SU-DHL-6 (cell line): ENCODE data around the gene KRT8.

Experiments used
- H2AFZ ChIP-seq: fragments of 200-600 bp; sonication (generic); 2 replicates; pipeline ENCODE4 v1.6.1; 2014; ENCODE audit warnings: low read depth, mild to moderate bottlenecking, moderate library complexity, mixed read lengths, antibody characterized with exemption, low read length; ENCODE audit not compliant: severe bottlenecking
- H3F3A ChIP-seq: fragments of 200-600 bp; shearing (Covaris generic); 2 replicates; pipeline ENCODE4 v1.6.0; 2016; ENCODE audit warnings: antibody characterized with exemption, mild to moderate bottlenecking; ENCODE audit not compliant: insufficient read depth
- H3K27ac ChIP-seq: fragments of 200-600 bp; sonication (generic); 2 replicates; pipeline ENCODE4 v1.5.1; 2016; ENCODE audit warnings: low read depth, mild to moderate bottlenecking, low read length, moderate library complexity, mixed read lengths
- H3K27me3 ChIP-seq: fragments of 200-600 bp; sonication (generic), shearing (Covaris generic); 2 replicates; pipeline ENCODE4 v1.6.0; 2014; ENCODE audit warnings: mild to moderate bottlenecking, low read length
- H3K36me3 ChIP-seq: fragments of 200-600 bp; sonication (generic); 2 replicates; pipeline ENCODE4 v1.6.1; 2014; ENCODE audit warnings: mild to moderate bottlenecking, low read length, mixed read lengths
- H3K4me2 ChIP-seq: fragments of 300-600, 200-600 bp; shearing (Covaris generic), sonication (generic); 2 replicates; pipeline ENCODE4 v1.6.0; 2014; ENCODE audit warnings: low read length, low read depth, mild to moderate bottlenecking; ENCODE audit not compliant: poor library complexity, severe bottlenecking
- H3K4me3 ChIP-seq: fragments of 200-600 bp; sonication (generic); 2 replicates; pipeline ENCODE4 v1.5.1; 2014; ENCODE audit warnings: antibody characterized with exemption, low read length, mild to moderate bottlenecking, mixed read lengths; ENCODE audit not compliant: insufficient read depth, poor library complexity, severe bottlenecking
- H3K79me2 ChIP-seq: fragments of 200-600 bp; sonication (generic); 2 replicates; pipeline ENCODE4 v1.6.1; 2014; ENCODE audit warnings: mild to moderate bottlenecking, low read length, moderate library complexity; ENCODE audit not compliant: insufficient read depth
- H3K9ac ChIP-seq: fragments of 200-600 bp; sonication (generic); 2 replicates; pipeline ENCODE4 v1.7.0; 2014; ENCODE audit warnings: mild to moderate bottlenecking, low read length
- H3K9me2 ChIP-seq: fragments of 200-600 bp; sonication (generic); replicated peaks from 2 replicates; pipeline ENCODE4 v1.6.1; 2014; ENCODE audit warnings: low read length; ENCODE audit not compliant: insufficient read depth
- H3K9me3 ChIP-seq: fragments of 200-600 bp; sonication (generic); 2 replicates; pipeline ENCODE4 v1.6.1; 2014; ENCODE audit warnings: low read length, mixed read lengths; ENCODE audit not compliant: insufficient read depth
- H4K20me1 ChIP-seq: fragments of 200-600 bp; sonication (generic); 2 replicates; pipeline ENCODE4 v1.6.1; 2014; ENCODE audit warnings: low read depth, mild to moderate bottlenecking, antibody characterized with exemption, low read length, moderate library complexity, mixed read lengths
- EZH2phosphoT487 ChIP-seq: fragments of 200-600 bp; sonication (generic), shearing (Covaris generic); conservative IDR thresholded peaks from 2 replicates; pipeline ENCODE4 v1.6.1; 2018; ENCODE audit warnings: mild to moderate bottlenecking, antibody characterized with exemption, low read length, moderate library complexity, mixed read lengths
- TF ChIP-seq, protein P1 (sequence below): fragments of 200-600 bp; sonication (generic); IDR thresholded peaks from one replicate; pipeline ENCODE4 v1.5.1; 2017; ENCODE audit warnings: antibody characterized with exemption, mild to moderate bottlenecking, low read length, moderate library complexity; ENCODE audit not compliant: insufficient read depth, poor library complexity, severe bottlenecking

The KRT8 gene

GRCh38 chr12:52892974-52893373 lies 11.9 kb downstream of the KRT8 start:
- no peak overlapping the region for H3K9ac ChIP-seq
- no peaks in the 10 kb centered on the region for H3K27me3 ChIP-seq
- no peak overlapping the region for H3K4me3 ChIP-seq
- H4K20me1 ChIP-seq, result no peaks in the 10 kb centered on the region
- H3K79me2 ChIP-seq, result no peaks in the 10 kb centered on the region
- TF ChIP-seq EZH2phosphoT487, result no peak
- TF ChIP-seq, protein P1, sequence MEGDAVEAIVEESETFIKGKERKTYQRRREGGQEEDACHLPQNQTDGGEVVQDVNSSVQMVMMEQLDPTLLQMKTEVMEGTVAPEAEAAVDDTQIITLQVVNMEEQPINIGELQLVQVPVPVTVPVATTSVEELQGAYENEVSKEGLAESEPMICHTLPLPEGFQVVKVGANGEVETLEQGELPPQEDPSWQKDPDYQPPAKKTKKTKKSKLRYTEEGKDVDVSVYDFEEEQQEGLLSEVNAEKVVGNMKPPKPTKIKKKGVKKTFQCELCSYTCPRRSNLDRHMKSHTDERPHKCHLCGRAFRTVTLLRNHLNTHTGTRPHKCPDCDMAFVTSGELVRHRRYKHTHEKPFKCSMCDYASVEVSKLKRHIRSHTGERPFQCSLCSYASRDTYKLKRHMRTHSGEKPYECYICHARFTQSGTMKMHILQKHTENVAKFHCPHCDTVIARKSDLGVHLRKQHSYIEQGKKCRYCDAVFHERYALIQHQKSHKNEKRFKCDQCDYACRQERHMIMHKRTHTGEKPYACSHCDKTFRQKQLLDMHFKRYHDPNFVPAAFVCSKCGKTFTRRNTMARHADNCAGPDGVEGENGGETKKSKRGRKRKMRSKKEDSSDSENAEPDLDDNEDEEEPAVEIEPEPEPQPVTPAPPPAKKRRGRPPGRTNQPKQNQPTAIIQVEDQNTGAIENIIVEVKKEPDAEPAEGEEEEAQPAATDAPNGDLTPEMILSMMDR, result no peak
- no peaks in the 10 kb centered on the region for H3K9me2 ChIP-seq
- no peaks in the 10 kb centered on the region for H3K36me3 ChIP-seq
- no peak overlapping the region for H3K4me2 ChIP-seq
- no peaks in the 10 kb centered on the region for H3K9me3 ChIP-seq
- no peaks in the 10 kb centered on the region for H3F3A ChIP-seq
- no peak overlapping the region for H3K27ac ChIP-seq
- no peak overlapping the region for H2AFZ ChIP-seq

DNA sequence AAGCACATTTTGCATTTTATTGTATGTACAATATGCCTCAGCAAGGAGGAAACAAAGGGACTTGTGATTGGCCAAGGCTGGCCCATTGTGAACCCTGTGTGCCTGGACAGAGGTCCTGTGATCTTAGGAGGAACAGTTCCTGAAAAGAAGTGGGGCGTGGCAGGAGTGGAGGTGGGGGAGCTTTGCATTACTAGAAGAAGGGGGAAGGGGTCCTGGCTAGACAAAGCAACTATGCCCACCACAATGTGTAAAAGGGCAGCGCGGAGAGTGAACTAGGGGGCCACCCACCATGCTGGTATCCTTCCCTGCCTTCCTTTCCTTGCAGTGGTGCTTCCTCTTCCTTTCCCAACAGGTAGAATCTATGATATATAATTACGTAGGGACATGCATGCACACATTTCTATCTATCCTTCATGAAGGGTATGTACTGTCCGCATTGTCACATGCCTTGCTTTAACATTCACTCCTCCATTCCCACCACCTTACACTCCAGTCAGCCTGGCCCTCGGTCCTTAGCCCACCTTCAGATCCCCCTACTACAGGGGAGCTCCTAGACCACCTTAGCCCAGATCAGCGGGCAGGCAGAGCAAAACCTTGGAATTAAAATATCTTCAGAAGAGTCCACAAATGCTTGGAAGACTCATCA lies 12.5 kb downstream of the KRT8 start:
- Histone ChIP-seq H3F3A (no peaks in the 10 kb centered on the region), H3K27ac (no peak overlapping the region), H3K4me3 (no peak overlapping the region), H3K4me2 (no peak overlapping the region), H3K9ac (no peak overlapping the region), H3K9me2 (no peaks in the 10 kb centered on the region), H3K79me2 (no peaks in the 10 kb centered on the region), H4K20me1 (no peaks in the 10 kb centered on the region), H3K36me3 (no peaks in the 10 kb centered on the region), H3K27me3 (no peaks in the 10 kb centered on the region), H2AFZ (no peak overlapping the region), H3K9me3 (no peaks in the 10 kb centered on the region)
- TF ChIP-seq, protein P1, result no peak
- TF ChIP-seq EZH2phosphoT487, result no peak

DNA sequence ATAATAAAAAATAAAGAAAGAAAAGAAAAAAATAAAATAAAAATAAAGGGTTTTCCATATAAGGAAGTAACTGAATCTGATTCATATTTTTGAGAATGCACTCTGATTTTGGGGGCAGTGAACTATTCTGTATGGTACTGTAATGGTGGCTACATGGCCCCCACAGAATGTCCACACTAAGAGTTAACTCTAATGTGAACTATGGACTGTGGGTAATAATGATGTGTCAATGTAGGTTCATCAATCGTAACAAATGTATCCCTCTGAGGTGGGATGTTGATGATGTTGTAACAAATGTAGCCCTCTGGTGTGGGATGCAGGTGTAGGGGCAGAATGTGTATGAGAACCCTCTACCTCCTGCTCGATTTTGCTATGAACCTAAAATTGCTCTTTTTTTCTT lies 13.8 kb downstream of the KRT8 start:
- Histone ChIP-seq H3K27me3 (no peaks in the 10 kb centered on the region), H3K27ac (no peak overlapping the region), H3K9me2 (no peaks in the 10 kb centered on the region), H3F3A (no peaks in the 10 kb centered on the region), H3K36me3 (no peaks in the 10 kb centered on the region), H3K9me3 (no peaks in the 10 kb centered on the region), H3K4me3 (no peak overlapping the region), H3K79me2 (no peaks in the 10 kb centered on the region), H4K20me1 (no peaks in the 10 kb centered on the region), H3K9ac (no peak overlapping the region), H3K4me2 (no peak overlapping the region), H2AFZ (no peak overlapping the region)
- TF ChIP-seq EZH2phosphoT487, result no peak
- TF ChIP-seq, protein P1, result no peak
